Liver (tissue), 9 donors: ENCODE measurements around the gene COL20A1. TPM values are rescaled to one million over a fixed set of nuclear protein-coding genes. Genes with fewer than 3 reads are reported as not detected.

ENCODE experiments used
- DNase-seq: peaks from one replicate; pipeline ENCODE4 v3.0.0-alpha.2; 2017; ENCODE audit warnings: low spot score
- H3K27ac ChIP-seq, 2 donors: one replicate each; pipeline ENCODE4 v1.7.0; 2013; ENCODE audit warnings: inconsistent platforms in 2 of 2, low read length in 2 of 2, control low read depth in 1 of 2, low read depth in 1 of 2, mild to moderate bottlenecking in 1 of 2
- H3K27me3 ChIP-seq, 4 donors: one replicate each; pipeline versions ENCODE4 v1.6.1 to v1.7.0; 2013; ENCODE audit warnings: low read length in 3 of 4, inconsistent platforms in 1 of 4, mild to moderate bottlenecking in 1 of 4, moderate library complexity in 1 of 4; ENCODE audit not compliant: control insufficient read depth in 4 of 4, insufficient read depth in 4 of 4
- H3K36me3 ChIP-seq, 4 donors: one replicate each; pipeline versions ENCODE4 v1.6.1 to v1.7.0; 2013; ENCODE audit warnings: low read length in 3 of 4, mild to moderate bottlenecking in 3 of 4, low read depth in 1 of 4, moderate library complexity in 1 of 4; ENCODE audit not compliant: control insufficient read depth in 4 of 4, insufficient read depth in 3 of 4
- H3K4me1 ChIP-seq, 4 donors: one replicate each; pipeline versions ENCODE4 v1.6.1 to v1.7.0; 2013; ENCODE audit warnings: low read length in 3 of 4, mild to moderate bottlenecking in 3 of 4, moderate library complexity in 1 of 4; ENCODE audit not compliant: control insufficient read depth in 4 of 4, insufficient read depth in 4 of 4
- H3K4me3 ChIP-seq, 3 donors: one replicate each; pipeline versions ENCODE4 v1.6.1 to v1.7.0; 2013; ENCODE audit warnings: low read length in 3 of 3, control low read depth in 1 of 3, low read depth in 1 of 3, mild to moderate bottlenecking in 1 of 3
- H3K9ac ChIP-seq, 2 donors: one replicate each; pipeline ENCODE4 v1.7.0; 2013; ENCODE audit warnings: low read length in 2 of 2, mild to moderate bottlenecking in 2 of 2, moderate library complexity in 2 of 2, control low read depth in 1 of 2, low read depth in 1 of 2
- H3K9me3 ChIP-seq, 4 donors: one replicate each; pipeline versions ENCODE4 v1.6.1 to v1.7.0; 2013; ENCODE audit warnings: low read length in 3 of 4; ENCODE audit not compliant: control insufficient read depth in 4 of 4
- EGR1 ChIP-seq, 2 donors: IDR thresholded peaks; 2 replicates each; pipeline ENCODE4 v1.6.1; 2016 to 2018; ENCODE audit warnings: antibody characterized with exemption in 2 of 2, low read depth in 2 of 2
- FOXA1 ChIP-seq: IDR thresholded peaks from 2 replicates; pipeline ENCODE4 v1.6.1; 2016; ENCODE audit warnings: antibody characterized with exemption
- FOXA2 ChIP-seq: IDR thresholded peaks from 2 replicates; pipeline ENCODE4 v1.6.1; 2016; ENCODE audit warnings: antibody characterized with exemption
- GABPA ChIP-seq, 2 donors: IDR thresholded peaks in 1 of 2; conservative IDR thresholded peaks in 1 of 2; 2 replicates each; pipeline ENCODE4 v1.6.1; 2016; ENCODE audit warnings: antibody characterized with exemption in 2 of 2, mild to moderate bottlenecking in 1 of 2, moderate library complexity in 1 of 2
- HNF4A ChIP-seq, 2 donors: conservative IDR thresholded peaks; 2 replicates each; pipeline ENCODE4 v1.6.1; 2016; ENCODE audit warnings: antibody characterized with exemption in 2 of 2, mild to moderate bottlenecking in 2 of 2
- HNF4G ChIP-seq: IDR thresholded peaks from 2 replicates; pipeline ENCODE4 v1.6.1; 2016; ENCODE audit warnings: antibody characterized with exemption
- JUND ChIP-seq, 2 donors: IDR thresholded peaks; 2 replicates each; pipeline ENCODE4 v1.6.1; 2016; ENCODE audit warnings: antibody characterized with exemption in 2 of 2
- NR2F2 ChIP-seq: IDR thresholded peaks from 2 replicates; pipeline ENCODE4 v1.6.1; 2016; ENCODE audit warnings: antibody characterized with exemption
- RAD21 ChIP-seq, 2 donors: IDR thresholded peaks; 2 replicates each; pipeline ENCODE4 v1.6.1; 2016; ENCODE audit warnings: antibody characterized with exemption in 2 of 2, mild to moderate bottlenecking in 2 of 2
- RXRA ChIP-seq, 2 donors: IDR thresholded peaks; 2 replicates each; pipeline ENCODE4 v1.6.1; 2017 to 2018; ENCODE audit warnings: antibody characterized with exemption in 2 of 2, mild to moderate bottlenecking in 1 of 2
- SP1 ChIP-seq: IDR thresholded peaks from 2 replicates; pipeline ENCODE4 v1.6.1; 2018; ENCODE audit warnings: antibody characterized with exemption, mild to moderate bottlenecking
- TAF1 ChIP-seq: conservative IDR thresholded peaks from 2 replicates; pipeline ENCODE4 v1.6.1; 2016; ENCODE audit warnings: antibody characterized with exemption, mild to moderate bottlenecking
- YY1 ChIP-seq: IDR thresholded peaks from 2 replicates; pipeline ENCODE4 v1.6.1; 2016; ENCODE audit warnings: antibody characterized with exemption, mild to moderate bottlenecking
- WGBS: extraction: QIAGEN DNeasy Blood & Tissue Kit; methylation state at CpG from one replicate; pipeline ENCODE4 v1.1.7; 2013; 5-methylcytosine and 5-hydroxymethylcytosine counted together
- polyA plus RNA-seq, 2 donors: library from polyadenylated mRNA; stranded (reverse) in 1 of 2; unstranded in 1 of 2; fragments of 200-250 nt in 1 of 2; fragments of >200 nt in 1 of 2; fragmentation: Nextera tagmentation in 1 of 2; extraction: Ambion mirVana in 1 of 2; gene quantifications; one replicate each; pipeline versions ENCODE4 v1.2.1 to v1.2.3, GENCODE V29; 2013 to 2015
- total RNA-seq, 2 donors: library from RNA; depleted of rRNA; stranded (reverse); fragments of >200 nt; gene quantifications; one replicate each; pipeline ENCODE4 v1.2.3, GENCODE V29; 2014
- TF ChIP-seq, protein P1 (sequence below): IDR thresholded peaks from 2 replicates; pipeline ENCODE4 v1.6.1; 2016; ENCODE audit warnings: antibody characterized with exemption
- TF ChIP-seq, protein P2 (sequence below): fragments of 150-350 bp; IDR thresholded peaks from 2 replicates; pipeline ENCODE4 v1.5.1; 2017; ENCODE audit warnings: improper control_type of control experiment, low read depth, low read length; ENCODE audit not compliant: missing input control
- TF ChIP-seq, protein P3 (sequence below): IDR thresholded peaks from 2 replicates; pipeline ENCODE4 v1.6.1; 2016; ENCODE audit warnings: antibody characterized with exemption
- TF ChIP-seq, protein P4 (sequence below): IDR thresholded peaks from 2 replicates; pipeline ENCODE4 v1.6.1; 2016; ENCODE audit warnings: antibody characterized with exemption
- TF ChIP-seq, protein P5 (sequence below): IDR thresholded peaks from 2 replicates; pipeline ENCODE4 v1.6.1; 2016; ENCODE audit warnings: antibody characterized with exemption, mild to moderate bottlenecking
- donor health status: healthy.
- donor health status: healthy.
- donor health status: healthy.
- donor health status: healthy.
- donor health status: healthy.

COL20A1 gene
- total and polyA plus RNA-seq, 4 donors = not detected

DNA sequence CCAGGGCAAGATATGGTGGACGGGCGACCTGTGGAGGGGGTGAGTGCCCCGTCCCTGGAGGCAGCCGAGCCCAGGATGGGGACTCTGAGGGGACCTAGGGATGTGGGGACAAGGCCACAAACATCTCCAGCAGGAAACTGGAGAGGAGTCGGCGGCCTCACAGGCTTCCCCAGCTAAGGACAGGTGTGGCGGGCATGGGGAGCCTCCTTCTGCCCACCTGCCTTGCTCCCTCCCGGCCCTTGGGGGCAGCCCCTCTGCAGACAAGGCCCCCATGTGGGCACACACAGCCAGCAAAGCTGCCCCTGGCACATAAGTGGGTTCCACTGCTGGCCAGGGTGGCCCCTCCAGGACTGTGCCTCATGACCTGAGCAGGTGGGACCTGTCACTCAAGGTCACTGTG is 63.5 kb downstream of the COL20A1 start:
- no peak for DNase-seq
- TF ChIP-seq NR2F2 (no peak), FOXA1 (no peak), FOXA2 (no peak), RAD21 (IDR thresholded peaks at IDR 0.05) (no peak), RXRA (IDR thresholded peaks at IDR 0.05) (no peak), HNF4G (no peak), HNF4A (conservative IDR thresholded peaks at IDR 0.05) (no peak), YY1 (no peak), SP1 (no peak), GABPA (IDR thresholded peaks at IDR 0.05 in 1 of 2, conservative IDR thresholded peaks at IDR 0.05 in 1 of 2) (no peak), TAF1 (no peak), EGR1 (IDR thresholded peaks at IDR 0.05; ENCODE audit: low read depth in 2 of 2) (no peak), JUND (IDR thresholded peaks at IDR 0.05) (no peak)
- TF ChIP-seq, protein P1, sequence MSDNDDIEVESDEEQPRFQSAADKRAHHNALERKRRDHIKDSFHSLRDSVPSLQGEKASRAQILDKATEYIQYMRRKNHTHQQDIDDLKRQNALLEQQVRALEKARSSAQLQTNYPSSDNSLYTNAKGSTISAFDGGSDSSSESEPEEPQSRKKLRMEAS = no peak
- TF ChIP-seq, protein P2, sequence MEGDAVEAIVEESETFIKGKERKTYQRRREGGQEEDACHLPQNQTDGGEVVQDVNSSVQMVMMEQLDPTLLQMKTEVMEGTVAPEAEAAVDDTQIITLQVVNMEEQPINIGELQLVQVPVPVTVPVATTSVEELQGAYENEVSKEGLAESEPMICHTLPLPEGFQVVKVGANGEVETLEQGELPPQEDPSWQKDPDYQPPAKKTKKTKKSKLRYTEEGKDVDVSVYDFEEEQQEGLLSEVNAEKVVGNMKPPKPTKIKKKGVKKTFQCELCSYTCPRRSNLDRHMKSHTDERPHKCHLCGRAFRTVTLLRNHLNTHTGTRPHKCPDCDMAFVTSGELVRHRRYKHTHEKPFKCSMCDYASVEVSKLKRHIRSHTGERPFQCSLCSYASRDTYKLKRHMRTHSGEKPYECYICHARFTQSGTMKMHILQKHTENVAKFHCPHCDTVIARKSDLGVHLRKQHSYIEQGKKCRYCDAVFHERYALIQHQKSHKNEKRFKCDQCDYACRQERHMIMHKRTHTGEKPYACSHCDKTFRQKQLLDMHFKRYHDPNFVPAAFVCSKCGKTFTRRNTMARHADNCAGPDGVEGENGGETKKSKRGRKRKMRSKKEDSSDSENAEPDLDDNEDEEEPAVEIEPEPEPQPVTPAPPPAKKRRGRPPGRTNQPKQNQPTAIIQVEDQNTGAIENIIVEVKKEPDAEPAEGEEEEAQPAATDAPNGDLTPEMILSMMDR = no peak
- TF ChIP-seq, protein P3, sequence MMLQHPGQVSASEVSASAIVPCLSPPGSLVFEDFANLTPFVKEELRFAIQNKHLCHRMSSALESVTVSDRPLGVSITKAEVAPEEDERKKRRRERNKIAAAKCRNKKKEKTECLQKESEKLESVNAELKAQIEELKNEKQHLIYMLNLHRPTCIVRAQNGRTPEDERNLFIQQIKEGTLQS = no peak
- TF ChIP-seq, protein P4, sequence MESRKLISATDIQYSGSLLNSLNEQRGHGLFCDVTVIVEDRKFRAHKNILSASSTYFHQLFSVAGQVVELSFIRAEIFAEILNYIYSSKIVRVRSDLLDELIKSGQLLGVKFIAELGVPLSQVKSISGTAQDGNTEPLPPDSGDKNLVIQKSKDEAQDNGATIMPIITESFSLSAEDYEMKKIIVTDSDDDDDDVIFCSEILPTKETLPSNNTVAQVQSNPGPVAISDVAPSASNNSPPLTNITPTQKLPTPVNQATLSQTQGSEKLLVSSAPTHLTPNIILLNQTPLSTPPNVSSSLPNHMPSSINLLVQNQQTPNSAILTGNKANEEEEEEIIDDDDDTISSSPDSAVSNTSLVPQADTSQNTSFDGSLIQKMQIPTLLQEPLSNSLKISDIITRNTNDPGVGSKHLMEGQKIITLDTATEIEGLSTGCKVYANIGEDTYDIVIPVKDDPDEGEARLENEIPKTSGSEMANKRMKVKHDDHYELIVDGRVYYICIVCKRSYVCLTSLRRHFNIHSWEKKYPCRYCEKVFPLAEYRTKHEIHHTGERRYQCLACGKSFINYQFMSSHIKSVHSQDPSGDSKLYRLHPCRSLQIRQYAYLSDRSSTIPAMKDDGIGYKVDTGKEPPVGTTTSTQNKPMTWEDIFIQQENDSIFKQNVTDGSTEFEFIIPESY = no peak
- TF ChIP-seq, protein P5, sequence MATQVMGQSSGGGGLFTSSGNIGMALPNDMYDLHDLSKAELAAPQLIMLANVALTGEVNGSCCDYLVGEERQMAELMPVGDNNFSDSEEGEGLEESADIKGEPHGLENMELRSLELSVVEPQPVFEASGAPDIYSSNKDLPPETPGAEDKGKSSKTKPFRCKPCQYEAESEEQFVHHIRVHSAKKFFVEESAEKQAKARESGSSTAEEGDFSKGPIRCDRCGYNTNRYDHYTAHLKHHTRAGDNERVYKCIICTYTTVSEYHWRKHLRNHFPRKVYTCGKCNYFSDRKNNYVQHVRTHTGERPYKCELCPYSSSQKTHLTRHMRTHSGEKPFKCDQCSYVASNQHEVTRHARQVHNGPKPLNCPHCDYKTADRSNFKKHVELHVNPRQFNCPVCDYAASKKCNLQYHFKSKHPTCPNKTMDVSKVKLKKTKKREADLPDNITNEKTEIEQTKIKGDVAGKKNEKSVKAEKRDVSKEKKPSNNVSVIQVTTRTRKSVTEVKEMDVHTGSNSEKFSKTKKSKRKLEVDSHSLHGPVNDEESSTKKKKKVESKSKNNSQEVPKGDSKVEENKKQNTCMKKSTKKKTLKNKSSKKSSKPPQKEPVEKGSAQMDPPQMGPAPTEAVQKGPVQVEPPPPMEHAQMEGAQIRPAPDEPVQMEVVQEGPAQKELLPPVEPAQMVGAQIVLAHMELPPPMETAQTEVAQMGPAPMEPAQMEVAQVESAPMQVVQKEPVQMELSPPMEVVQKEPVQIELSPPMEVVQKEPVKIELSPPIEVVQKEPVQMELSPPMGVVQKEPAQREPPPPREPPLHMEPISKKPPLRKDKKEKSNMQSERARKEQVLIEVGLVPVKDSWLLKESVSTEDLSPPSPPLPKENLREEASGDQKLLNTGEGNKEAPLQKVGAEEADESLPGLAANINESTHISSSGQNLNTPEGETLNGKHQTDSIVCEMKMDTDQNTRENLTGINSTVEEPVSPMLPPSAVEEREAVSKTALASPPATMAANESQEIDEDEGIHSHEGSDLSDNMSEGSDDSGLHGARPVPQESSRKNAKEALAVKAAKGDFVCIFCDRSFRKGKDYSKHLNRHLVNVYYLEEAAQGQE = no peak
- Histone ChIP-seq H3K9ac (no peak overlapping the region), H3K27me3 (no peaks in the 10 kb centered on the region), H3K4me3 (no peak overlapping the region), H3K4me1 (peaks cover 4 to 51% (median 29%) of the 10 kb centered on the region in 4 donors), H3K9me3 (no peaks in the 10 kb centered on the region), H3K27ac (no peak overlapping the region), H3K36me3 (peaks cover 0 to 4% (median 0%) of the 10 kb centered on the region in 4 donors)
- WGBS = 92% methylated on average over 8 of the region's 8 CpGs
